ENCODE data around the gene AGPAT4. TPM values are rescaled to one million over a fixed set of nuclear protein-coding genes. Genes with fewer than 3 reads are reported as not detected.
A peak's percentile ranks its signal among the peaks of the same experiment; 100 is the strongest.

AGPAT4 gene
- total and polyA plus RNA-seq, 2 donors (not counting 3 experiments of a cell fraction or from before 2014, with no cell fraction given) = 10.2 to 15.2 TPM

DNA sequence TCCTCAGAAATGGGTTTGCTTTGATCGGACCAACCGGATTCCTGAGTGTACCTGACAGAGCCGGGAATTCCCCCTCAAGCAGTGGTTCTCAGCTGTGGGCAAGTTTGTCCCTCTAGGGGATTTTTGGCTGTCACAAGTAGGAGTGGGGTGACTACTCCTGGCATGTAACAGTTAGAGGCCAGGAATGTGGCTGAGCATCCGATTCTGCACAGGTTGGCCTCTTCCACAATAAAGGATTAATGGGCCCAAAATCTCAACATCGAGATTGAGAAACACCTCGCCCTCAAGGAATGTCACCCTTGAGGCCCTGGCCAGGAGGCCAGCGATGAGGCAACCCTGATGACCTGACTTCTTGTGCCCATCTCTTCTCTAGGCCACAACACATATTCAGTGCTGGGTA is 7.9 kb downstream of the AGPAT4 start:
- no peak overlapping the region for H3K27ac ChIP-seq (ENCODE audit: insufficient read depth, low read depth, low read length)
- H3K27me3 ChIP-seq (ENCODE audit: control insufficient read depth in 2 of 2, insufficient read depth in 2 of 2, low read length in 2 of 2) = no peaks in the 10 kb centered on the region
- dilution Hi-C loops (cut with MboI; ENCODE audit: extremely low pct_ligation_motif_present, low sequenced_read_pairs) (no loop called here), intact Hi-C loops (cut with micrococcal nuclease) (no loop called here)
- no peaks in the 10 kb centered on the region for H3K9me1 ChIP-seq (replicated peaks; ENCODE audit: control insufficient read depth, extremely low read depth, insufficient read depth, low read length)
- H3K9ac ChIP-seq (replicated peaks; ENCODE audit: extremely low read depth, insufficient read depth, low read length) = no peak overlapping the region
- H3K4me1 ChIP-seq (ENCODE audit: control insufficient read depth, extremely low read depth, insufficient read depth, low read length) = no peaks in the 10 kb centered on the region
- no TSS peak for BruUV-seq (replicated peaks)
- ChIA-PET POLR2A (no interaction called here), CTCF (no interaction called here)
- peak; percentile 21 for FAIRE-seq
- no peaks in the 10 kb centered on the region for H3K36me3 ChIP-seq (ENCODE audit: control insufficient read depth in 2 of 2, extremely low read depth in 1 of 2, insufficient read depth in 2 of 2, low read length in 2 of 2)
- H3K4me3 ChIP-seq (replicated peaks in 1 of 3; ENCODE audit: insufficient read depth in 1 of 3, low read depth in 1 of 3, low read length in 3 of 3) = no peak overlapping the region
- TF ChIP-seq, protein P1, sequence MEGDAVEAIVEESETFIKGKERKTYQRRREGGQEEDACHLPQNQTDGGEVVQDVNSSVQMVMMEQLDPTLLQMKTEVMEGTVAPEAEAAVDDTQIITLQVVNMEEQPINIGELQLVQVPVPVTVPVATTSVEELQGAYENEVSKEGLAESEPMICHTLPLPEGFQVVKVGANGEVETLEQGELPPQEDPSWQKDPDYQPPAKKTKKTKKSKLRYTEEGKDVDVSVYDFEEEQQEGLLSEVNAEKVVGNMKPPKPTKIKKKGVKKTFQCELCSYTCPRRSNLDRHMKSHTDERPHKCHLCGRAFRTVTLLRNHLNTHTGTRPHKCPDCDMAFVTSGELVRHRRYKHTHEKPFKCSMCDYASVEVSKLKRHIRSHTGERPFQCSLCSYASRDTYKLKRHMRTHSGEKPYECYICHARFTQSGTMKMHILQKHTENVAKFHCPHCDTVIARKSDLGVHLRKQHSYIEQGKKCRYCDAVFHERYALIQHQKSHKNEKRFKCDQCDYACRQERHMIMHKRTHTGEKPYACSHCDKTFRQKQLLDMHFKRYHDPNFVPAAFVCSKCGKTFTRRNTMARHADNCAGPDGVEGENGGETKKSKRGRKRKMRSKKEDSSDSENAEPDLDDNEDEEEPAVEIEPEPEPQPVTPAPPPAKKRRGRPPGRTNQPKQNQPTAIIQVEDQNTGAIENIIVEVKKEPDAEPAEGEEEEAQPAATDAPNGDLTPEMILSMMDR (IDR thresholded peaks at IDR 0.05; ENCODE audit: extremely low read depth in 1 of 2, insufficient read depth in 1 of 2, low read depth in 1 of 2, low read length in 2 of 2) = no peak
- TF ChIP-seq, protein P2, sequence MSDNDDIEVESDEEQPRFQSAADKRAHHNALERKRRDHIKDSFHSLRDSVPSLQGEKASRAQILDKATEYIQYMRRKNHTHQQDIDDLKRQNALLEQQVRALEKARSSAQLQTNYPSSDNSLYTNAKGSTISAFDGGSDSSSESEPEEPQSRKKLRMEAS (IDR thresholded peaks at IDR 0.05; ENCODE audit: insufficient read depth, insufficient read length) = no peak
- TF ChIP-seq JUN (IDR thresholded peaks at IDR 0.05; ENCODE audit: borderline replicate concordance, insufficient read depth, insufficient read length, low read depth) (no peak), EZH2 (IDR thresholded peaks at IDR 0.05; ENCODE audit: borderline replicate concordance, low read depth, low read length, severe bottlenecking) (no peak), MYC (IDR thresholded peaks at IDR 0.05; ENCODE audit: low read depth, low read length) (no peak), FOS (IDR thresholded peaks at IDR 0.05; ENCODE audit: borderline replicate concordance, insufficient read depth, low read length) (no peak), GATA2 (IDR thresholded peaks at IDR 0.05; ENCODE audit: insufficient read depth, insufficient read length, low read depth, low read length) (no peak), POLR2AphosphoS5 (IDR thresholded peaks at IDR 0.05; ENCODE audit: insufficient read depth, low read depth, low read length) (no peak), POLR2A (IDR thresholded peaks at IDR 0.05; ENCODE audit: low read depth, low read length) (no peak)
- no peaks in the 10 kb centered on the region for H4K20me1 ChIP-seq (replicated peaks; ENCODE audit: control insufficient read depth, extremely low read depth, insufficient read depth, low read length)
- H3K9me3 ChIP-seq (replicated peaks; ENCODE audit: control insufficient read depth, insufficient read depth, low read length) = no peaks in the 10 kb centered on the region
- peaks cover 4% of the 10 kb centered on the region for H3K79me2 ChIP-seq (ENCODE audit: control insufficient read depth, insufficient read depth, low read length)
- no peak overlapping the region for H3K4me2 ChIP-seq (ENCODE audit: insufficient read depth, low read length)
- H2AFZ ChIP-seq (ENCODE audit: low read depth, low read length) = no peak overlapping the region
- DNase-seq (ENCODE audit: low read depth, low spot score) = no peak
